ENCODE data around the gene ZNF497.

The ZNF497 gene

DNA sequence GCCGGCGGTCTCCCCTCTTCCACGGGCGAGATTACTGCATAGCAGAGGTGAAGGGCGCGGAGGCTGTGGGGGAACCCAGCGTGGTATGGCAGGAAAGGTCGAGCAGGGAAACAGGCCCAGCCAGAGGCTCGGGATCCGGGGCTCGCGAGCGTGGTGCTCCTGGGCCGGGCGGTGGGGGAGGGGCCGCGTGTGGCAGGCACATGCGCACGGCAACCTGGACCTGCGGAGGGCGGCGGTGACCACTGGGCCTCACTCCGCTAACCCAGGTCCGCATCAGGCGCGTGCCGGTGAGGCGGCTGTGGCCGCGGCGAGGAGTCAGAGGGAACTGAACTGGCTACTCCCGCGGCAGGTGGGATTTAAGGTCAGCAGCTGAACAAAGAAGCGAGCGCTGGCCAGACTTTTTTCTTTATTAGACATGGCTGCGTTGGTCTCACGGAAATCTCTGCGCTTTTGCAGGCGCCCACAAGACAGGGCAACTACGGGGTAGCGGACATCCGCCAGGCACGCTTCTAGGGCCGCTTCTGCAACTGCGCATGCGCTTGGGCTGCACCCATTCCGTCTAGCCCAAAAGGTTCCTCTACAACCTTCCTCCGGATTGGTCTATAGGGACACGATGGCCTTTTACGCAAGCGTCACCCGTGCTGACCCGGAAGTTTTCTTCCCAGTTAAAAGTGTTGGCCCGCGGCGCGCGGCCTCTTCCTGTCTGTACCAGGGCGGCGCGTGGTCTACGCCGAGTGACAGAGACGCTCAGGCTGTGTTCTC is 24.2 kb upstream of the ZNF497 start, which contains the start of gene RPS5 (continued):
- TF ChIP-seq RBAK (tag by site-specific recombination; IDR thresholded peaks at IDR 0.05) (no peak), KLF9 (tag by site-specific recombination; IDR thresholded peaks at IDR 0.05; ENCODE audit: low read depth) (peak; percentile 59), GLIS1 (tag by site-specific recombination; IDR thresholded peaks at IDR 0.05) (peak; percentile 33), SETDB1 (IDR thresholded peaks at IDR 0.05; ENCODE audit: insufficient read length, low read length) (no peak), ZNF555 (tag by site-specific recombination; conservative IDR thresholded peaks at IDR 0.05) (no peak), HOXC10 (CRISPR knock-in tag; IDR thresholded peaks at IDR 0.05) (peak; percentile 97), ZNF544 (tag by site-specific recombination; IDR thresholded peaks at IDR 0.05) (no peak), ZFP41 (tag by site-specific recombination; IDR thresholded peaks at IDR 0.05; ENCODE audit: borderline replicate concordance) (no peak), ZNF354C (tag by site-specific recombination; IDR thresholded peaks at IDR 0.05; ENCODE audit: borderline replicate concordance, low read depth) (no peak), ZNF768 (tag by site-specific recombination; IDR thresholded peaks at IDR 0.05) (no peak; the same call in 1 of the 2 replicates), ZNF48 (tag by site-specific recombination; IDR thresholded peaks at IDR 0.05) (no peak), REPIN1 (tag by site-specific recombination; IDR thresholded peaks at IDR 0.05; ENCODE audit: low read depth) (no peak), ZNF670 (tag by site-specific recombination; IDR thresholded peaks at IDR 0.05; ENCODE audit: low read depth) (no peak), ZXDB (tag by site-specific recombination; IDR thresholded peaks at IDR 0.05) (peak; percentile 81), KLF8 (tag by site-specific recombination; IDR thresholded peaks at IDR 0.05) (no peak; the same call in none of the 2 replicates), ZNF521 (tag by site-specific recombination; IDR thresholded peaks at IDR 0.05) (no peak), MZF1 (tag by site-specific recombination; IDR thresholded peaks at IDR 0.05; ENCODE audit: borderline replicate concordance) (no peak), ZNF548 (tag by site-specific recombination; IDR thresholded peaks at IDR 0.05) (no peak)
- TF ChIP-seq, protein P1, sequence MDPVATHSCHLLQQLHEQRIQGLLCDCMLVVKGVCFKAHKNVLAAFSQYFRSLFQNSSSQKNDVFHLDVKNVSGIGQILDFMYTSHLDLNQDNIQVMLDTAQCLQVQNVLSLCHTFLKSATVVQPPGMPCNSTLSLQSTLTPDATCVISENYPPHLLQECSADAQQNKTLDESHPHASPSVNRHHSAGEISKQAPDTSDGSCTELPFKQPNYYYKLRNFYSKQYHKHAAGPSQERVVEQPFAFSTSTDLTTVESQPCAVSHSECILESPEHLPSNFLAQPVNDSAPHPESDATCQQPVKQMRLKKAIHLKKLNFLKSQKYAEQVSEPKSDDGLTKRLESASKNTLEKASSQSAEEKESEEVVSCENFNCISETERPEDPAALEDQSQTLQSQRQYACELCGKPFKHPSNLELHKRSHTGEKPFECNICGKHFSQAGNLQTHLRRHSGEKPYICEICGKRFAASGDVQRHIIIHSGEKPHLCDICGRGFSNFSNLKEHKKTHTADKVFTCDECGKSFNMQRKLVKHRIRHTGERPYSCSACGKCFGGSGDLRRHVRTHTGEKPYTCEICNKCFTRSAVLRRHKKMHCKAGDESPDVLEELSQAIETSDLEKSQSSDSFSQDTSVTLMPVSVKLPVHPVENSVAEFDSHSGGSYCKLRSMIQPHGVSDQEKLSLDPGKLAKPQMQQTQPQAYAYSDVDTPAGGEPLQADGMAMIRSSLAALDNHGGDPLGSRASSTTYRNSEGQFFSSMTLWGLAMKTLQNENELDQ (tag by site-specific recombination; IDR thresholded peaks at IDR 0.05; ENCODE audit: low read depth), result no peak
- TF ChIP-seq, protein P2, sequence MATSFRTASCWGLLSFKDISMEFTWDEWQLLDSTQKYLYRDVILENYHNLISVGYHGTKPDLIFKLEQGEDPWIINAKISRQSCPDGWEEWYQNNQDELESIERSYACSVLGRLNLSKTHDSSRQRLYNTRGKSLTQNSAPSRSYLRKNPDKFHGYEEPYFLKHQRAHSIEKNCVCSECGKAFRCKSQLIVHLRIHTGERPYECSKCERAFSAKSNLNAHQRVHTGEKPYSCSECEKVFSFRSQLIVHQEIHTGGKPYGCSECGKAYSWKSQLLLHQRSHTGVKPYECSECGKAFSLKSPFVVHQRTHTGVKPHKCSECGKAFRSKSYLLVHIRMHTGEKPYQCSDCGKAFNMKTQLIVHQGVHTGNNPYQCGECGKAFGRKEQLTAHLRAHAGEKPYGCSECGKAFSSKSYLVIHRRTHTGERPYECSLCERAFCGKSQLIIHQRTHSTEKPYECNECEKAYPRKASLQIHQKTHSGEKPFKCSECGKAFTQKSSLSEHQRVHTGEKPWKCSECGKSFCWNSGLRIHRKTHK (tag by site-specific recombination; IDR thresholded peaks at IDR 0.05), result no peak
- TF ChIP-seq, protein P3, sequence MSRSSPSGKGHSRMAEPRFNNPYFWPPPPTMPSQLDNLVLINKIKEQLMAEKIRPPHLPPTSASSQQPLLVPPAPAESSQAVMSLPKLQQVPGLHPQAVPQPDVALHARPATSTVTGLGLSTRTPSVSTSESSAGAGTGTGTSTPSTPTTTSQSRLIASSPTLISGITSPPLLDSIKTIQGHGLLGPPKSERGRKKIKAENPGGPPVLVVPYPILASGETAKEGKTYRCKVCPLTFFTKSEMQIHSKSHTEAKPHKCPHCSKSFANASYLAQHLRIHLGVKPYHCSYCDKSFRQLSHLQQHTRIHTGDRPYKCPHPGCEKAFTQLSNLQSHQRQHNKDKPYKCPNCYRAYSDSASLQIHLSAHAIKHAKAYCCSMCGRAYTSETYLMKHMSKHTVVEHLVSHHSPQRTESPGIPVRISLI (tag by site-specific recombination; IDR thresholded peaks at IDR 0.05), result peak; percentile 57; the same call in 1 of the 2 replicates
- TF ChIP-seq, protein P4, sequence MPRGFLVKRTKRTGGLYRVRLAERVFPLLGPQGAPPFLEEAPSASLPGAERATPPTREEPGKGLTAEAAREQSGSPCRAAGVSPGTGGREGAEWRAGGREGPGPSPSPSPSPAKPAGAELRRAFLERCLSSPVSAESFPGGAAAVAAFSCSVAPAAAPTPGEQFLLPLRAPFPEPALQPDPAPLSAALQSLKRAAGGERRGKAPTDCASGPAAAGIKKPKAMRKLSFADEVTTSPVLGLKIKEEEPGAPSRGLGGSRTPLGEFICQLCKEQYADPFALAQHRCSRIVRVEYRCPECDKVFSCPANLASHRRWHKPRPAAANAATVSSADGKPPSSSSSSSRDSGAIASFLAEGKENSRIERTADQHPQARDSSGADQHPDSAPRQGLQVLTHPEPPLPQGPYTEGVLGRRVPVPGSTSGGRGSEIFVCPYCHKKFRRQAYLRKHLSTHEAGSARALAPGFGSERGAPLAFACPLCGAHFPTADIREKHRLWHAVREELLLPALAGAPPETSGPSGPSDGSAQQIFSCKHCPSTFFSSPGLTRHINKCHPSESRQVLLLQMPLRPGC (tag by site-specific recombination; IDR thresholded peaks at IDR 0.05), result no peak; the same call in 1 of the 2 replicates
- TF ChIP-seq, protein P5, sequence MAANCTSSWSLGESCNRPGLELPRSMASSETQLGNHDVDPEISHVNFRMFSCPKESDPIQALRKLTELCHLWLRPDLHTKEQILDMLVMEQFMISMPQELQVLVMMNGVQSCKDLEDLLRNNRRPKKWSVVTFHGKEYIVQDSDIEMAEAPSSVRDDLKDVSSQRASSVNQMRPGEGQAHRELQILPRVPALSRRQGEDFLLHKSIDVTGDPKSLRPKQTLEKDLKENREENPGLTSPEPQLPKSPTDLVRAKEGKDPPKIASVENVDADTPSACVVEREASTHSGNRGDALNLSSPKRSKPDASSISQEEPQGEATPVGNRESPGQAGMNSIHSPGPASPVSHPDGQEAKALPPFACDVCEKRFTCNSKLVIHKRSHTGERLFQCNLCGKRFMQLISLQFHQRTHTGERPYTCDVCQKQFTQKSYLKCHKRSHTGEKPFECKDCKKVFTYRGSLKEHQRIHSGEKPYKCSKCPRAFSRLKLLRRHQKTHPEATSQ (tag by site-specific recombination; IDR thresholded peaks at IDR 0.05), result no peak
- TF ChIP-seq, protein P6, sequence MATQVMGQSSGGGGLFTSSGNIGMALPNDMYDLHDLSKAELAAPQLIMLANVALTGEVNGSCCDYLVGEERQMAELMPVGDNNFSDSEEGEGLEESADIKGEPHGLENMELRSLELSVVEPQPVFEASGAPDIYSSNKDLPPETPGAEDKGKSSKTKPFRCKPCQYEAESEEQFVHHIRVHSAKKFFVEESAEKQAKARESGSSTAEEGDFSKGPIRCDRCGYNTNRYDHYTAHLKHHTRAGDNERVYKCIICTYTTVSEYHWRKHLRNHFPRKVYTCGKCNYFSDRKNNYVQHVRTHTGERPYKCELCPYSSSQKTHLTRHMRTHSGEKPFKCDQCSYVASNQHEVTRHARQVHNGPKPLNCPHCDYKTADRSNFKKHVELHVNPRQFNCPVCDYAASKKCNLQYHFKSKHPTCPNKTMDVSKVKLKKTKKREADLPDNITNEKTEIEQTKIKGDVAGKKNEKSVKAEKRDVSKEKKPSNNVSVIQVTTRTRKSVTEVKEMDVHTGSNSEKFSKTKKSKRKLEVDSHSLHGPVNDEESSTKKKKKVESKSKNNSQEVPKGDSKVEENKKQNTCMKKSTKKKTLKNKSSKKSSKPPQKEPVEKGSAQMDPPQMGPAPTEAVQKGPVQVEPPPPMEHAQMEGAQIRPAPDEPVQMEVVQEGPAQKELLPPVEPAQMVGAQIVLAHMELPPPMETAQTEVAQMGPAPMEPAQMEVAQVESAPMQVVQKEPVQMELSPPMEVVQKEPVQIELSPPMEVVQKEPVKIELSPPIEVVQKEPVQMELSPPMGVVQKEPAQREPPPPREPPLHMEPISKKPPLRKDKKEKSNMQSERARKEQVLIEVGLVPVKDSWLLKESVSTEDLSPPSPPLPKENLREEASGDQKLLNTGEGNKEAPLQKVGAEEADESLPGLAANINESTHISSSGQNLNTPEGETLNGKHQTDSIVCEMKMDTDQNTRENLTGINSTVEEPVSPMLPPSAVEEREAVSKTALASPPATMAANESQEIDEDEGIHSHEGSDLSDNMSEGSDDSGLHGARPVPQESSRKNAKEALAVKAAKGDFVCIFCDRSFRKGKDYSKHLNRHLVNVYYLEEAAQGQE (tag by site-specific recombination; IDR thresholded peaks at IDR 0.05), result peak; percentile 36; the same call in 1 of the 2 replicates
- TF ChIP-seq, protein P7, sequence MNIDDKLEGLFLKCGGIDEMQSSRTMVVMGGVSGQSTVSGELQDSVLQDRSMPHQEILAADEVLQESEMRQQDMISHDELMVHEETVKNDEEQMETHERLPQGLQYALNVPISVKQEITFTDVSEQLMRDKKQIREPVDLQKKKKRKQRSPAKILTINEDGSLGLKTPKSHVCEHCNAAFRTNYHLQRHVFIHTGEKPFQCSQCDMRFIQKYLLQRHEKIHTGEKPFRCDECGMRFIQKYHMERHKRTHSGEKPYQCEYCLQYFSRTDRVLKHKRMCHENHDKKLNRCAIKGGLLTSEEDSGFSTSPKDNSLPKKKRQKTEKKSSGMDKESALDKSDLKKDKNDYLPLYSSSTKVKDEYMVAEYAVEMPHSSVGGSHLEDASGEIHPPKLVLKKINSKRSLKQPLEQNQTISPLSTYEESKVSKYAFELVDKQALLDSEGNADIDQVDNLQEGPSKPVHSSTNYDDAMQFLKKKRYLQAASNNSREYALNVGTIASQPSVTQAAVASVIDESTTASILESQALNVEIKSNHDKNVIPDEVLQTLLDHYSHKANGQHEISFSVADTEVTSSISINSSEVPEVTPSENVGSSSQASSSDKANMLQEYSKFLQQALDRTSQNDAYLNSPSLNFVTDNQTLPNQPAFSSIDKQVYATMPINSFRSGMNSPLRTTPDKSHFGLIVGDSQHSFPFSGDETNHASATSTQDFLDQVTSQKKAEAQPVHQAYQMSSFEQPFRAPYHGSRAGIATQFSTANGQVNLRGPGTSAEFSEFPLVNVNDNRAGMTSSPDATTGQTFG (tag by site-specific recombination; IDR thresholded peaks at IDR 0.05; ENCODE audit: borderline replicate concordance), result no peak
